Measurements from ENCODE around the gene BPIFB4. TPM values are rescaled to one million over a fixed set of nuclear protein-coding genes. Genes with fewer than 3 reads are reported as not detected.
"Not testable (repeated sequence)": the region's sequence is repeated elsewhere in the genome, so short reads cannot be mapped to it uniquely, and the experiment has no call there.

Gene BPIFB4
- total and polyA plus RNA-seq, 2 experiments from 2014 or later = not detected

DNA sequence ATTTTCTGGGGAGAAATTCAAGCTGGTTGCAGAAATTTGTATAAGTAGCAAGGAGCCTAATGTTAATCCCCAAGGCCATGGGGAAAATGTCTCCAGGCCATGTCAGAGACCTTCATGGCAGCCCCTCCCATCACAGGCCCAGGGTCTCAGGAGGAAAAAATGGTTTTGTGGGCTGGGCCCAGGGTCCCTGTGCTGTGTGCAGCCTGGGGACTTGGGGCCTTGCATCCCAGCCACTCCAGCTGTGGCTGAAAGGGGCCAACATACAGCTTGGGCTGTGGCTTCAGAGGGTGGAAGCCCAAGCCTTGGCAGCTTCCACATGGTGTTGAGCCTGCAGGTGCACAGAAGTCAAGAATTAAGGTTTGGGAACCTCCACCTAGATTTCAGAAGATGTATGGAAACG lies 42.9 kb downstream of the BPIFB4 start:
- H2AFZ ChIP-seq; H3K79me2 ChIP-seq (replicated peaks; ENCODE audit: insufficient read depth); H3K4me3 ChIP-seq; DNase-seq (ENCODE audit: low spot score); H3F3A ChIP-seq (replicated peaks; ENCODE audit: low read depth); H3K27ac ChIP-seq (ENCODE audit: low read depth); H3K36me3 Mint-ChIP-seq (ENCODE audit: low read depth); H3K27ac Mint-ChIP-seq; H3K4me1 Mint-ChIP-seq; H4K20me1 ChIP-seq (replicated peaks; ENCODE audit: insufficient read depth); H3K27me3 Mint-ChIP-seq (ENCODE audit: insufficient read depth, low read depth, poor library complexity); H3K27me3 ChIP-seq (ENCODE audit: insufficient read depth); H3K4me2 ChIP-seq; H3K4me3 Mint-ChIP-seq; H3K36me3 ChIP-seq (ENCODE audit: insufficient read depth); H3K4me1 ChIP-seq (ENCODE audit: insufficient read depth); ATAC-seq: not testable (repeated sequence)
- peaks cover 12% of the 10 kb centered on the region; the same call in 1 of the 2 replicates for H3K9me2 ChIP-seq (ENCODE audit: insufficient read depth)
- peaks cover 30% of the 10 kb centered on the region for H3K9me3 Mint-ChIP-seq

DNA sequence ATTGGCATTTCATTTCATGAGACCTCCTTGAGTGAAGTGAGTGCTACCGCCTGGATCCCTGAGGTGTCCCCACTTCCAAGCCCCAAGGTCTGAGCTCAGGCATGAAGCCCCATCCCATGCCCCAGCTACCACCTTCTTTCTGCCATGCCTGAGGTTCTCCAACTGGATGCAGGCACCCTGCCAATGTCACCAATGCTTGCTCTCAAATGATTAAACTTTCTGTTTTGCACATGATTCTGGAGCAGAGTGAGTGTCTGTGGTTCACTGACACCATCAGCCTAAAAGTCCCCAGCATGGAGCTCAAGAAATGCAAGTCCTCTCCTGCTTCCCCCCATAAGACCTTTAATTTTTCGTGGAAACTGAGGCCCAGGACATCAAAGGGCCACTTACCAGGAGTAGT lies 44.8 kb downstream of the BPIFB4 start:
- Mint-ChIP-seq H3K4me1 (no peaks in the 10 kb centered on the region), H3K9me3 (peaks cover 30% of the 10 kb centered on the region), H3K27ac (no peak overlapping the region), H3K27me3 (ENCODE audit: insufficient read depth, low read depth, poor library complexity) (no peaks in the 10 kb centered on the region), H3K4me3 (no peak overlapping the region), H3K36me3 (ENCODE audit: low read depth) (peaks cover 4% of the 10 kb centered on the region; the same call in 2 of the 3 replicates)
- no peaks in the 10 kb centered on the region for H3K36me3 ChIP-seq (ENCODE audit: insufficient read depth)
- H3K79me2 ChIP-seq (replicated peaks; ENCODE audit: insufficient read depth) = no peaks in the 10 kb centered on the region
- ATAC-seq (no peak), DNase-seq (ENCODE audit: low spot score) (no peak)
- peaks cover 6% of the 10 kb centered on the region; the same call in 1 of the 2 replicates for H3K9me2 ChIP-seq (ENCODE audit: insufficient read depth)
- no peak overlapping the region for H3K27ac ChIP-seq (ENCODE audit: low read depth)
- no peaks in the 10 kb centered on the region for H3K4me1 ChIP-seq (ENCODE audit: insufficient read depth)
- no peaks in the 10 kb centered on the region for H4K20me1 ChIP-seq (replicated peaks; ENCODE audit: insufficient read depth)
- H3K4me3 ChIP-seq = no peak overlapping the region
- H2AFZ ChIP-seq = no peak overlapping the region
- no peak overlapping the region for H3K4me2 ChIP-seq
- H3K27me3 ChIP-seq (ENCODE audit: insufficient read depth) = no peaks in the 10 kb centered on the region
- no peaks in the 10 kb centered on the region for H3F3A ChIP-seq (replicated peaks; ENCODE audit: low read depth)
- TF ChIP-seq EZH2phosphoT487 (IDR thresholded peaks at IDR 0.05; ENCODE audit: unreplicated experiment) (no peak), POLR2AphosphoS5 (IDR thresholded peaks at IDR 0.05; ENCODE audit: low read depth) (no peak), ZNF114 (CRISPR knock-in tag; IDR thresholded peaks at IDR 0.05) (no peak)

DNA sequence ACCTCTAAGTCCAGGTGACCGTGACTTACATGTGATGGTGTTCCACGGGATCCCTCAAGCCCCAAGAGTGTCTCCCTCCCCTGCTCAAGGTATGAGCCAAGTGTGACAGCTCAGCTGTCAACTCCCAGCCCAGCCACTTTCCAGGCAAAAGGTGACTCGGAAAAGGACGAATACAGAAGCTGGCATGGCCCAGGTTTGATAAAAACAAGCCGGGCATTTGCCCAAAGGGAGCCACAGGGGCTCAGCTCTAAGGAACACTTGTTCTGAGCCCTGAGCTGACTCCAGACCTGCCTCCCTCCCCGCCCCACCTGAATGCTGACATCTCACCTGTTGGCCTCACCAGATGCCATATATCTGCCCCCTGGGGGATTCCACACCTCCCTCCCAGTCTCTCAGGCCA lies 45.6 kb downstream of the BPIFB4 start:
- no peak for ATAC-seq
- no peak for DNase-seq (ENCODE audit: low spot score)

More for the DNA sequence above, 45.6 kb downstream of the BPIFB4 start:
- Mint-ChIP-seq H3K4me3 (no peak overlapping the region), H3K4me1 (no peaks in the 10 kb centered on the region), H3K36me3 (ENCODE audit: low read depth) (peaks cover 4% of the 10 kb centered on the region; the same call in 2 of the 3 replicates), H3K9me3 (peaks cover 30% of the 10 kb centered on the region), H3K27ac (no peak overlapping the region), H3K27me3 (ENCODE audit: insufficient read depth, low read depth, poor library complexity) (no peaks in the 10 kb centered on the region)
- H3K79me2 ChIP-seq (replicated peaks; ENCODE audit: insufficient read depth) = no peaks in the 10 kb centered on the region
- no peaks in the 10 kb centered on the region for H3K36me3 ChIP-seq (ENCODE audit: insufficient read depth)
- no peak overlapping the region for H3K4me2 ChIP-seq
- H4K20me1 ChIP-seq (replicated peaks; ENCODE audit: insufficient read depth) = no peaks in the 10 kb centered on the region
- peaks cover 4% of the 10 kb centered on the region; the same call in 1 of the 2 replicates for H3K9me2 ChIP-seq (ENCODE audit: insufficient read depth)
- no peaks in the 10 kb centered on the region for H3K27me3 ChIP-seq (ENCODE audit: insufficient read depth)
- no peak for TF ChIP-seq CREB1 (CRISPR knock-in tag; IDR thresholded peaks at IDR 0.05; ENCODE audit: low read depth)
- TF ChIP-seq, protein P1, sequence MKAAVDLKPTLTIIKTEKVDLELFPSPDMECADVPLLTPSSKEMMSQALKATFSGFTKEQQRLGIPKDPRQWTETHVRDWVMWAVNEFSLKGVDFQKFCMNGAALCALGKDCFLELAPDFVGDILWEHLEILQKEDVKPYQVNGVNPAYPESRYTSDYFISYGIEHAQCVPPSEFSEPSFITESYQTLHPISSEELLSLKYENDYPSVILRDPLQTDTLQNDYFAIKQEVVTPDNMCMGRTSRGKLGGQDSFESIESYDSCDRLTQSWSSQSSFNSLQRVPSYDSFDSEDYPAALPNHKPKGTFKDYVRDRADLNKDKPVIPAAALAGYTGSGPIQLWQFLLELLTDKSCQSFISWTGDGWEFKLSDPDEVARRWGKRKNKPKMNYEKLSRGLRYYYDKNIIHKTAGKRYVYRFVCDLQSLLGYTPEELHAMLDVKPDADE (IDR thresholded peaks at IDR 0.05) = no peak
- no peak for TF ChIP-seq EZH2 (IDR thresholded peaks at IDR 0.05; ENCODE audit: low read depth, unreplicated experiment)
- TF ChIP-seq ZNF114 (CRISPR knock-in tag; IDR thresholded peaks at IDR 0.05) = no peak
- TF ChIP-seq POLR2AphosphoS5 (IDR thresholded peaks at IDR 0.05; ENCODE audit: low read depth) = no peak
- no peak for TF ChIP-seq STAT1 (IDR thresholded peaks at IDR 0.05; ENCODE audit: unreplicated experiment)
- no peaks in the 10 kb centered on the region for H3K4me1 ChIP-seq (ENCODE audit: insufficient read depth)
- H3F3A ChIP-seq (replicated peaks; ENCODE audit: low read depth) = no peaks in the 10 kb centered on the region
- H2AFZ ChIP-seq = no peak overlapping the region
- H3K27ac ChIP-seq (ENCODE audit: low read depth) = no peak overlapping the region
- H3K4me3 ChIP-seq = no peak overlapping the region

All from GM23338 (cell line).